ENCODE results near the gene ZNF282.

- TF ChIP-seq POLR2A (IDR thresholded peaks at IDR 0.05; ENCODE audit: low read length) (no peak), GATA1 (IDR thresholded peaks at IDR 0.05; ENCODE audit: low read depth, low read length) (no peak)
Observed at GRCh38 chr7:149196705-149197171, 1.4 kb downstream of the ZNF282 start.
